HG02798 (cell line): ENCODE results near the gene TAMM41.
A peak's percentile ranks its signal among the peaks of the same experiment; 100 is the strongest.
"Not testable (repeated sequence)": the region's sequence is repeated elsewhere in the genome, so short reads cannot be mapped to it uniquely, and the experiment has no call there.

Source experiments
- ATAC-seq: cut with Tn5 transposase; IDR thresholded peaks from one replicate; pipeline ENCODE4 v1.9.1; 2021; ENCODE audit warnings: mild to moderate bottlenecking; ENCODE audit not compliant: unreplicated experiment, poor library complexity

Gene TAMM41

DNA sequence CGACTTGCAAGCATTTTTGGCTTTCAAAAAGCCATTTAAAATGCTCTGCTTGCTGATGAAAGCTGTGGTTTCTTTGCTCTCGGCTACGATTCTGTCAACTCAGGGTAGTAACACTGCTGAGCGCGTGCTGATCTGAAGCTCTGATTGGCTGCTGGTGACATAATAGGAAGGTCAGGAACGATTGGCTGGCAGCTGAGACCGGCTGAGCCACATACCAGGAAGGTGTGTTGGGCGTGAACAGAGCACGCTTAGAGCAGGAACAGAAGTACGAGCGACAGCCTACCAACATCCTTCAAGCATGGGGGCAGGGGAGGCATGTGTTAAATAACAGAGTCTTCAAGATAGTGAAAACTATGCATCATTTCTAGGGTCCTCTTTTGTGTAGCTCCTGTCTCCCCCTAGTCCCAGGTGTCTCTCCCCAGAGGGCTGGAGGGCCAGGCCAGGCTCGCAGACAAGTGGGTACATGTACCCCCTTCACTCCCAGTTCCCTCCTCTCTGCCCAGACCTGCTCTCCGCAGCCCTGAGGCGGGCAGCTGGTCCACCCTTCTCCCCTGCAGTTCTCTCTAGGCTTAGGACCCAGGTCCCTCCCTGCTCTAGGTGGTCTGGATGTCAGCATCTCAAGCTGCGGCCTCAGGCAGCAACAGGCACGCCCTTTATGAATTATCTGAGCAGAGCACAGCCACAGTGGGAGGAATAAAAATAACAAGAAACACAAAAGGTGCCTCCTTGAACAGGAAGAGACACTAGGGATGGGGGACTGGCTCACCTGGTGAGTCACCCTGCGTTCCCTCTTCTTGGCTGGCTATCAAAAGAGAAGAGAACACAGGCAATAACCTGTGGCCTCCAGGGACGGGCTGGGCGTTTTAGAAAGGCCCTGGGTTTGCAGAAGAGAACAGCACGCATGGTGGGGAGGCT, 76.0 kb downstream of the TAMM41 start:
- peak; percentile 99 for ATAC-seq

DNA sequence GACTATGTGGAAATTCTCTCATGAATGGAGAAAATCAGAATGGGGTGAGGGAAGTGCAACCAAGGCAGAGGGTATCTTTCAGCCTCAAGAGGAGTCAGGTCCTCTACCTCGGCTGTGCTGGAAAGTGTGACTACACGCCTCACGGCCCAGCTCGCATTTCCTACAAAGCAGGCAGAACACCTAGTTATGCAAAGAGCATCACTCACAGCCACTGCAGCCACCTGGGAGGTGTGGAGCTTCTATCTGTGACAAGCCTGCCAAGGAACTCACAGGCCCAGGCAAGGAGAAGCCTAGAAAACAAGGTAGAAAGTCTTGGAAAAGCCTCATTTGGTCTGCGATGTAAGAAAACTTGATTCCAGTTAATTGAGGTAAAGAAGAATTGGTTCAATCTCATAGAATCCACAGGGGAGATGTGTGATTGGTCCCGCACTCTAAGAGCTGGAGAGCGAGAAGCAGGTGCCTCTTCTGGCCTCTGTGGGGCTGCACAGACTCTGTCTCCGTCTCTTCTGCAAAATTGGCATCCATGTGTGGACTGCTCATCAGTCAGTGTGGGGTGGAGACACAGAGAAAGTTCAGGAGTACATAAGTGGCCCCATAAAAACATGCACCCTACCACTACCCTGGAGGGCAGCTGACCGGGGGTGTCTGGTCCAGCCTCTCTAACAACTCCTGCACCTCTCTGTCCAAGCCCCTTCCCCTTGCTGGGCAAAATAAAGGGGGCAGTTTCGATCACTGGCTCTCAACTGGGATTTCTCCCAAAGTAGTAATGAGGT, 76.8 kb downstream of the TAMM41 start:
- ATAC-seq, result no peak

DNA sequence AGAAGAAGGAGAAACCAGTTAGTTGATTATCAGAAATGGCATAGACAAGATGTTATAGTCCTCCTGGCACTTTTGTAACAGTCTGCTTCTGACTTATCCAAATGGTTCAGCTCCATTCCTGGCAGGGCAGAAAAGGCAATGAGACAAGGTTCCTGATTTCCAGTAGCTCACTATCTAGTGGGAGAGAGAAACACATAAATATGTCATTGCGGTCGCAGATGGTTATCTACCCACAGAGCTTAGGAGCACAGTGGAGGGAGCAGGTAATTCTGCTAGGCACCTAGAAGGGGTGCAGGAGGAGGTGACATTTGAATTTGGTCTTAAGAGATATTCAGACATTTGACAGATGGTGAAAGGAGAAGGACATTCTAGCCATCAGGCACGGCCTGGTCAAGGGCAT, 78.1 kb downstream of the TAMM41 start:
- ATAC-seq, result no peak

DNA sequence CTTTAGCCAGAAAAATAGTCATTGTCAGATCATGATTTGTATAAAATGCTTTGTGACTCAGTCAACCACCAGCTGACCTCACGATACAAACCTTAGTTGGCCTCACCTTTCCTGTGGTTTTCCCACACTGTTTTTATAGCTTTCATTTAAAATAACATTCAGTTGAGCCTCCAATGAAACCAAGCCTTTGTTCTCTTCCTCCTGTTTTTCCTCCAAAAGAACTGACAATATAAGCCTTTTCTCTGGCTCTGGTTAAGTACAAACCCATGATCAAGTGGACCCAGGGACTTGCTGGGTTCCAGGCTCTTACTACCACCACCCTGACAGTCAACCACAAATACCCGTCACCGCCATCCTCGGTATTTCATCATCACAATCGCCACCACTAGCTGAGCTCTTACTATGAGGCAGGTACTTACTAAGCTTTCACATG, 81.7 kb downstream of the TAMM41 start:
- ATAC-seq, result no peak

DNA sequence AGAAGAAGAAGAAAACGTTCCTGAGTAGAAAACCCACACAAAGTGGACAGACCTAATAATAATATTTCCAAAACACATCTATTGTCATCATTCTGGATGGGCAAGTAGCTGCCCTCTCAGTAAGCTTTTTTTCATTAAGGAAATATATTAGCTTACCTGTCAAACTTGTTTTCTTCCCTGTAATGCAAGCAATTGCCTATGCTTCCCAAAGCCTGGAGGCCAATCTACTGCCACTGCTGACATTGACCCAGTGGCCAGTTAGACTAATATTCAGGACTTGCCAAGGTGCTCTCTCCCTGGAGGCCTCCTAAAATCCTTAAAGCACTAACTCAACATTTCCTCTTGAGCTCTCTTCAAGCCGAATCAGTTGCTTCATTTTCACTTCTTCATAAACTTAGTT, 86.7 kb downstream of the TAMM41 start:
- no peak for ATAC-seq

DNA sequence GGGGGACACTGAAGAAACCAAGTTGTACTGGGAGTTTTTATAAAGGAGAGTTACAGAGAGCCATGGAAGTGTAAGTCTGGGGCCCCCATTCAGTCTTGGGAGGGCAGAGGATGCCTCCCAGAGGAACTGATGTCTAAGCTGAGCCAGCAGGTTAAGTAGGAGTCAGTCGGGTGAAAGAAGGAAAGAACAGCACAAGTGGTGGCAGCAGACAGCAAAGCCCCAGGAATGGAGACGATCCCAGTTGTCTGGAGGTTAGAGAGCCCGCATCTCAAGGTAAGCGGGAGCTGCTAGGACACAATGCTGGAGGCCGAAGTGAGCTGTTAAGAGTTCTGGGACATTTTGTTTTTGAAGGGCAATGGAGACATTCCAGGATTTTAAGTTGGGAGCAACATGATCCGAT, 88.8 kb downstream of the TAMM41 start:
- ATAC-seq, result no peak

DNA sequence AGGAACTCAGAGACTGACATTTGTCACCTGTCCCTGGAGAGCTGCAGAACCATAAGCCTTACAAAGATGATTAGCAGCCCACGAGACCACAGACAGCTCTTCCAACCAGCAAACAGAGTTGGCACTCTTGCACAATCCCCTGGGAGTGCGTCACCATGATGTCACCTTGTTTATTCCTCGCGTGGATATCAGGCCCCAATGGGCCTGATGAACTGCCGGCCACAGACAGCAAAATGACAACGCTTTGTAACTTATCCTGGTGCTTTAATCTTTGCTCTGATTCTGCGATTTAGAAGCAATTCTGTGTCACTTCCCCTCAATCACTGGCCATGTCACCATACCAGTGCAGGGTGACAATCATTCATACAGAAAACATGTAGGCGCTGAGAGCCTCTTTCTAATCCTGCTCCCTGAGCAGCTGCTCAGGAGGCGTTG, 89.2 kb downstream of the TAMM41 start:
- no peak for ATAC-seq

DNA sequence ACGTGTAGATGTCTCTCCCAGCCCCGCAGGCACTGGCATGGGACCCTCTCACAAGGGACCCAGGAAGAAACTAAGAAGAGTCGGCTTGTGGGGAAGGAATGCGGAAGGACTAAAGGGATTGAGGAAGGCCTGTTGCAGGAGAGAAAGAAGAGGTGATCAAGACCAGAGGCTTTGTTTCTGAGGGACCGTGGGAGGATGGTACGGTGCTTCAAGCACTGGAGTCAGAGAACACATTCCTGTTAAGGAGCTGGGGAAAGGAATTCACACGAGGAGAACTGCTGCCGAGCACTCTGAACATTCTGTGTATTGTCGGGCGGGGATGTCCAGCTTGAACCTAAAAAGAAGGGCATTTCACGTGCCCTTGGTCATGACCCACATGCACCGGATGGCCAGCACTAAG, 91.4 kb downstream of the TAMM41 start:
- no peak for ATAC-seq

DNA sequence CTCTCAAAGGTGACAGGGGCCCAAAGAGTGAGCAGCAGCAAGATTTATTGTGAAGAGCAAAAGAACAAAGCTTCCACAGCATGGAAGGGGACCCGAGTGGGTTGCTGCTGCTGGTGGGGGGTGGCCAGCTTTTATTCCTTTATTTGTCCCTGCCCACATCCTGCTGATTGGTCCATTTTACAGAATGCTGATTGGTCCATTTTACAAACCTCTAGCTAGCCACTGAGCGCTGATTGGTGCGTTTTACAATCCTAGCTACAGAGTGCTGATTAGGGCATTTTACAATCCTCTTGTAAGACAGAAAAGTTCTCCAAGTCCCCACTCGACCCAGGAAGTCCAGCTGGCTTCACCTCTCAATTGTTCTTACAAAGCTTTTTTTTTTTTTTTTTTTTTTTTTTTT, 94.4 kb downstream of the TAMM41 start:
- not testable (repeated sequence) for ATAC-seq

DNA sequence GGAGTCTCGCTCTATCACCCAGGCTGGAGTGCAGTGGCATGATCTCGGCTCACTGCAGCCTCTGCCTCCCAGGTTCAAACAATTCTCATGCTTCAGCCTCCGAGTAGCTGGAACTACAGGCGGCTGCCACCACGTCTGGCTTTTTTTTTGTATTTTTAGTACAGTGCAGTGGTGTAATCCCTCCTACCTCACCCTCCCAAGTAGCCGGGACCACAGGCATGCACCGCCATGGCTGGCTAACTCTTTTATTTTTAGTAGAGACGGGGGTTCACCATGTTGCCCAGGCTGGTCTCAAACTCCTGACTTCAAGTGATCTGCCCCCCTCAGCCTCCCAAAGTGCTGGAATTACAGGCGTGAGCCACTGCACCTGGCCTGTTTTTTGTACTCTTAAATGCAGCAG, 98.4 kb downstream of the TAMM41 start:
- not testable (repeated sequence) for ATAC-seq
